Daoy (cell line): ENCODE results near the gene PPP1R13B. TPM values are rescaled to one million over a fixed set of nuclear protein-coding genes. Genes with fewer than 3 reads are reported as not detected.
A peak's percentile ranks its signal among the peaks of the same experiment; 100 is the strongest.
"Not testable (repeated sequence)": the region's sequence is repeated elsewhere in the genome, so short reads cannot be mapped to it uniquely, and the experiment has no call there.

Source experiments
- DNase-seq: peaks from one replicate; pipeline ENCODE4 v3.0.0-alpha.2; 2015; ENCODE audit warnings: low read depth
- total RNA-seq: library from RNA; depleted of rRNA; stranded (reverse); fragments of >200 nt; shearing (Covaris generic); gene quantifications from 2 replicates; pipeline ENCODE4 v1.2.3, GENCODE V29; 2014

Gene PPP1R13B
- total RNA-seq, 1 experiment from 2014 or later = 7.1 TPM

- no peak for DNase-seq
Observed at GRCh38 chr14:103788086-103788485, 59.3 kb downstream of the PPP1R13B start.

GRCh38 chr14:103782376-103782775, 65.0 kb downstream of the PPP1R13B start:
- DNase-seq = no peak

- not testable (repeated sequence) for DNase-seq
Observed at GRCh38 chr14:103776319-103776718, 71.1 kb downstream of the PPP1R13B start.

GRCh38 chr14:103775506-103775905, 71.9 kb downstream of the PPP1R13B start:
- DNase-seq = no peak

- DNase-seq = no peak
Observed at GRCh38 chr14:103773521-103773920, 73.9 kb downstream of the PPP1R13B start.

- no peak for DNase-seq
Observed at GRCh38 chr14:103772078-103772712, 75.2 kb downstream of the PPP1R13B start.

GRCh38 chr14:103770902-103771301, 76.5 kb downstream of the PPP1R13B start:
- no peak for DNase-seq

GRCh38 chr14:103770500-103770899, 76.9 kb downstream of the PPP1R13B start:
- no peak for DNase-seq

- no peak for DNase-seq
Observed at GRCh38 chr14:103767336-103767894, 80.0 kb downstream of the PPP1R13B start.

- no peak for DNase-seq
Observed at GRCh38 chr14:103765526-103765925, 81.8 kb downstream of the PPP1R13B start.

- DNase-seq = no peak
Observed at GRCh38 chr14:103763730-103764488, 83.5 kb downstream of the PPP1R13B start.

GRCh38 chr14:103762541-103762940, 84.8 kb downstream of the PPP1R13B start:
- DNase-seq = no peak

GRCh38 chr14:103762036-103762435, 85.3 kb downstream of the PPP1R13B start:
- DNase-seq = no peak

- no peak for DNase-seq
Observed at GRCh38 chr14:103758059-103758776, 89.2 kb downstream of the PPP1R13B start.

- DNase-seq = no peak
Observed at GRCh38 chr14:103755060-103755459, 92.3 kb downstream of the PPP1R13B start.

GRCh38 chr14:103753774-103754173, 93.6 kb downstream of the PPP1R13B start:
- DNase-seq = no peak

- no peak for DNase-seq
Observed at GRCh38 chr14:103749860-103750259, 97.5 kb downstream of the PPP1R13B start.

GRCh38 chr14:103749452-103749851, 97.9 kb downstream of the PPP1R13B start:
- no peak for DNase-seq

GRCh38 chr14:103748534-103748857, 98.9 kb downstream of the PPP1R13B start:
- no peak for DNase-seq

GRCh38 chr14:103746701-103747100, 100.7 kb downstream of the PPP1R13B start:
- DNase-seq = peak; percentile 78

- no peak for DNase-seq
Observed at GRCh38 chr14:103745424-103745823, 102.0 kb downstream of the PPP1R13B start.

GRCh38 chr14:103744621-103745395, 102.6 kb downstream of the PPP1R13B start:
- DNase-seq = no peak
